HG03460 (cell line): ENCODE results near the gene GIT1.

Experiments
- ATAC-seq: cut with Tn5 transposase; IDR thresholded peaks from one replicate; pipeline ENCODE4 v1.9.1; 2021; ENCODE audit not compliant: unreplicated experiment

Gene GIT1

GRCh38 chr17:29581583-29582253, 7.7 kb downstream of the GIT1 start:
- no peak for ATAC-seq

- ATAC-seq = peak; percentile 61
Measured at GRCh38 chr17:29579866-29580771, 9.3 kb downstream of the GIT1 start.

GRCh38 chr17:29578626-29579485, 10.6 kb downstream of the GIT1 start:
- ATAC-seq = no peak

- ATAC-seq = no peak
Measured at GRCh38 chr17:29577385-29578211, 11.8 kb downstream of the GIT1 start.

- no peak for ATAC-seq
Measured at GRCh38 chr17:29577001-29577370, 12.5 kb downstream of the GIT1 start.

DNA sequence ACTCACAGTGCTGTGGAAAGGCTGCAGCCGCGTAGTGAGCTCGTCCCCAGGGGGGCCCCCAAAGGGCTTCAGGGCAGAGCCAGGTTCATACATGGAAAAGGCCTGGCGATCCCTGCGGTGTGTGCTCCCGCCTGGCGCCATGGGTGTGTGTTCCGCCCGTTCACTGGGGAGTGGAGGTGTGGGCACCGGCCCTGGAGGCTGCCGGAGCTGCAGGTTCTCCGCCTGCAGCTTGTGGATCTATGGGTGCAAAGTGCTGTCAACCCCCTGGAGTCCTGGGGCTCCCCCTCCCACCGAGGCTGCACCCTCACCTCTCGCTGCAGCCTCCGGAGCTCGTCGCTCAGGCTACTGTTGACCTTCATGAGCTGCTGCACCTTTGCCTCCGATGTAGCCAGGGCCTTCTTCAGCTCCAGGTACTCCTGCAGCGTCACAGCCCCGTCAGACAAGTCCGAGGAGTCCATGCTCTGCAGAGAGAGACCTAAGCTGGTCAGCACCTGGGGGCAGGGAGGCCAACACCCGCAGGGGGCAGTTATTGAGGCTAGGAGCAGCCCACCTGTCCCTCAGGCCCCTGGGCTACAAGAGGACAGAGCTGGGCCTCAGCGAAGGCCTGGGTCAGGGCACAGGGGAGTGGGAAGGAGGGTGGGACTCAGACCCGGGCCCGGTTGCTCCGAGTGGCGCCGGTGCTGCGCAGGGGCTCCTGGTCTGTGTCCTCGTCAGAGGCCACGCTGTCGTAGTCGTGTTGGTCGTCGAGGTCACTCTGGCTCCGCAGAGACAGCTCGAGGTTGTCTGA, 13.0 kb downstream of the GIT1 start:
- no peak for ATAC-seq

DNA sequence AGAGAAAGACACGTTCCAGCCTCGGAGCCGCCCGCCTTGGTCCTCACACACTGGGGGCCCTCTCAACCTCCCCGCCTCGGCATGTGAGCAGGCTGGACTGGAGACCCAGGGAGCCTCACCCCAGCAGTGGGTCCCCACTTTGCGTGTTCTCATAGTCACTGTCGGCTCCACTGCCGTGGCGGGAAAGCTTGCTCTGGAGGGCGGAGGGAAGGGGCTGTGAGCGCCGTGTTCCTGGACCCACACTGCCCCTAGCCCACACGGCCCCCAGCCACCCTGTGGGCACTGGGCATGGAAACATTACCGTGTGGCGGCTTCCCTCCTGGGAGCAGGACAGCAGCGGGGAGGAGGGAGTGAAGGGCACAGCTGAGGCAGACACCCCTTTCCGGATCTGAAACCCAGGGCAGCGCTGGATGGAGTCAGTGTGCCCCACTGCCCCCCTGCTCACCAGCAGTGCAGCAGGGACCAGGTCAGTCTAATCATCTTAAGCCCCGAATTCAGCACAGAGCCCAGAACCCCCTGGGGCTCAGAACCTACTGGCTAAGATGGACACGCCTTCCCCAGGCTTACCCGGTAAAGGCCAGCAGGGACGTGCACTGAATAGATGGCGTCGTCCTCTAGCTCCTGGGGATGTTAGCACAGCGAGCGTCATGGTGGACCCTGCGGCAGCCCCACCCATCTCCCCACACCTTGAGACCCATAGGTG, 13.8 kb downstream of the GIT1 start:
- no peak for ATAC-seq

DNA sequence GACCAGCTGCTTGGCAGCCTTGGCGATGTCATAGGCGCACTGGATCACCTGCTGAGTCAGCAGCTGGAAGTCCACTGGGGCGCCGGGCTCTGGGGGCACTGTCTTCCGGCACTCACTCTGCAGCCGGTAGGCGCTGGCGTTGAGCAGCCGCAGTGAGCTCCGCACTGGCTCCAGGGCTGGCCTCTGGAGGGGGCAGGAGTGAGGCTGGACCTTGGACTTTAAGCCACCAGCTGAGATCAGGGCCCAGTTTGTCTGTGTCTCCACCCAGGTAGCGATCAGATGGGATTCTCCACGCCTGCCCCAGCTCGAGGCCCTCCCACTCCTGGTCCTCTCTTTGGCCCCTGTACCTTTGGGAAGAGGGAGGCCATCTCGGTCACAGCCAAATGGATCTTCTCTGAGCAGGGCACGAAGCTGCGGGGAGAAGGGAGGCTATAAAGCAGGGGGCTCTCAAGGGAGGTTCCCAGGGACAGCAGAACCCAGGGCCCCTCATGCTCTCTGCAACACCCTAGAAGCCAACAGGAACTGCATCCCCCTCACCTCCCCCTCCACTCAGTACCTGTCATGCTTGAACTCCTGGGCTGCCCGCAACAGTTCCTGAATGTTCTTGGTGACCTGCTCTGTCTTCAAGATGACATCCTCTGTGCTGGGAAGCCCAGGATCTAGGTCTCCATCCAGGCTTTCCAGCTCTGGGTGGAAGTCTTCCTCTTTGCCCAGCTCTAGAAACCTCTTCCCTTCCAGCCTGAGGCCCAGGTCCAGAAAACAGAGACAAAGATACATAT, 14.5 kb downstream of the GIT1 start:
- no peak for ATAC-seq

- ATAC-seq = no peak
Measured at GRCh38 chr17:29573871-29574731, 15.3 kb downstream of the GIT1 start.

- ATAC-seq = no peak
Measured at GRCh38 chr17:29573558-29573869, 15.9 kb downstream of the GIT1 start.

DNA sequence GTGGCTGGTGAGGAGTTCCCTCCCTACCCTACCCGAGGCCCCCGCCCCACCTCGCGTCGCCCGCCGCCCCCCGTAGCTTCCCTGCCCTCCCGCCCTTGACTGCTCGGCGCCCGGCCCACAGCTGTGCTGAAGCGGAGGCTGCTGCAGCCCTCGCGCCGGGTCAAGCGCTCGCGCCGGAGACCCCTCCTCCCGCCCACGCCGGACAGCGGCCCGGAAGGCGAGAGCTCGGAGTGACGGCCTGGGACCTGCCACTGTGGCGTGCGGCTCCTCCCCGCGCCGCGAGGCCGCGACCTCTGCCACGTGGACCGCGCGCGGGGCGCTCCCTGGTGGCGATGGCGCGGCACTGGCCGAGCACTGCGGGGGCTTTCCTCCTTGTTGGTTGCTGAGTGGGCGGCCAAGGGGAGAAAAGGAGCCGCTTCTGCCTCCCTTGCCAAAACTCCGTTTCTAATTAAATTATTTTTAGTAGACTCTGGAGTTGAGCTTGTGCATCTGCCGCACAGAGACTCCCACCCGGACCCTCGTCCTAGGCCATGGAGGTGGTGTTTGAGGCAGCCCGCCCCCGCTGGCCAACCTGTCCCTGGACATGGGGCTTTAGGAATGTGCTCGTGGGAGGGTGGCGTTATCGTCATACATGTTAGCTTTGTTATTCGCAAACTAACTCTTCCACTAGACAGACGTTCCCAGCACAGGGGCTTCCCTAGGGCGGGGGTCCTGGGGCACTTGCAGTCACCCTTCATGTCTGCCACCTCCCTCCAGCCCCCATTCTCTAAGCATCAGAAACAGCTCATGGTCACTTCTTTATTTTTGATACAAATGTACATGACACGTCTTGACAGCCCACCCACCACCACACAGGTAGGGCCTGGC, 16.5 kb downstream of the GIT1 start:
- ATAC-seq = no peak

DNA sequence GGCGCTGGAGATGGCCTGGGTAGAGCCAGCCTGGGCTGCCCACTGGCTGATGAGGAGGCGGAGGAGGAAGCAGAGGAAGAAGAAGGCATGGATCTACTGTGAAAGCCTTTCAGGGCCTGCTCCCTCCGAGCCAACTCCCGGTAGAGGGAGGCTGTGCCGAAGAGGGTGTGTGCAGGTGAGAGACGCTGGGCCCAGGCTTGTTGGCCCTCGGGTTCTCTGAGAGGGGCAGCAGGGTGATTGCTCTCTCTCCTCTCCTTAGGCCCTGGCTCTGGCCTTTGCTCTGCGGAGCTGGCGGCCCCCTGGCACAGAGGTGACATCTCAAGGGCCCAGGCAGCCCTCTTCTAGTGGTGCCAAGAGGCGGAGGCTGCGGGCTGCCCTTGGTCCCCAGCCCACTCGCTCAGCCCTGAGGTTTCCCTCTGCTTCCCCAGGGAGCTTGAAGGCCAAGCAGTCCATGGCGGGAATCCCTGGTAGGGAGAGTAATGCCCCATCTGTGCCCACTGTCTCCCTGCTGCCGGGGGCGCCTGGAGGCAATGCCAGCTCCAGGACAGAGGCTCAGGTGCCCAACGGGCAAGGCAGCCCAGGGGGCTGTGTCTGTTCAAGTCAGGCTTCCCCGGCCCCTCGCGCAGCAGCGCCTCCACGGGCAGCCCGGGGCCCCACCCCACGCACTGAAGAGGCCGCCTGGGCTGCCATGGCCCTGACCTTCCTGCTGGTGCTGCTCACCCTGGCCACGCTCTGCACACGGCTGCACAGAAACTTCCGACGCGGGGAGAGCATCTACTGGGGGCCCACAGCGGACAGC, 17.4 kb downstream of the GIT1 start:
- ATAC-seq = no peak

- ATAC-seq = no peak
Measured at GRCh38 chr17:29571486-29571882, 18.0 kb downstream of the GIT1 start.

- ATAC-seq = no peak
Measured at GRCh38 chr17:29570521-29570920, 18.9 kb downstream of the GIT1 start.

DNA sequence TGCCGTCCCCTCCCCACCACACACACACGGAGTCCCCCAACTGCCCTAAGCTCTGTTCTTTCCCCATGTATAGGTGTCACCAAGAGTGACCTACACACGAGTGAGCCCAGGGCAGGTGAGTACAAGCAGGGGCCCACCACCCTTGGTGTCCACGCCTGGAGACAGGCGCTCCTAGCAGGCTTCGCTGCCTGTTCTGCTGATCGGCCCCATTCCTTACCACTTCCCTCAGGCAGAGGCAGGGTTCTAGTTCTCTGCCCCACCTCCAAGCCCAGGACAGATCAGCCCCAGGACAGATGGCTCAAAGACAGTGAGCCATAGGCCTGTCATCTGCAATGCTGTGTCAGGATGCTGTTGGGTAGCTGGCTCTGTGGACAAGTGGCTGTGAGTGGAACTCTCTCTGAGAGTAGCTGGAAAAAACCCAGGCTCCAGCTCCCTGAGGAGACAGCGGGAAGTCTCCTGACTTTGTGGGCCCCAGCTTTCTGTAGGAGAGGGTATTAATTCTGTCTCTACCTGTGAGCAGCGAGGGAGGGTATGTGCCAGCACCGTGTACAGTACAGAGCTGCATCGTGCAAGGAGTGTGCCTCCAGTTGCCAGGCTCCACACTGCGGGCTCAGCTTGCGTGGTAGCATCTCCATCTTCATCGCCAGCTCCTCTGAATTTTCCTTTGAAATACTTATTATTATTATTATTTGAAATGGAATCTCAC, 20.1 kb downstream of the GIT1 start:
- ATAC-seq = no peak
